HepG2 (cell line): ENCODE data around the gene NCOA4. TPM values are rescaled to one million over a fixed set of nuclear protein-coding genes. Genes with fewer than 3 reads are reported as not detected.

Experiments
- ADNP ChIP-seq: sonication (generic); formaldehyde crosslinking; IDR thresholded peaks from 2 replicates; pipeline ENCODE4 v1.4.0; 2020; ENCODE audit warnings: missing genetic modification reagents
- CHD4 ChIP-seq: fragments of 200-600 bp; sonication (generic); IDR thresholded peaks from 2 replicates; pipeline ENCODE4 v1.7.0; 2017; ENCODE audit warnings: mild to moderate bottlenecking, low read length, borderline replicate concordance
- HNF4G ChIP-seq, 2 experiments: sonication (generic) in 1 of 2; formaldehyde crosslinking in 1 of 2; IDR thresholded peaks; 2 replicates each; pipeline versions ENCODE4 v1.4.0 to v1.6.1; 2011 to 2020; ENCODE audit warnings: borderline replicate concordance in 2 of 2, low read depth in 2 of 2, mild to moderate bottlenecking in 2 of 2, low read length in 1 of 2, missing genetic modification reagents in 1 of 2, moderate library complexity in 1 of 2
- MED1 ChIP-seq: sonication (generic); formaldehyde crosslinking; IDR thresholded peaks from 2 replicates; pipeline ENCODE4 v1.4.0; 2020; ENCODE audit warnings: missing genetic modification reagents
- NFKBIZ ChIP-seq: IDR thresholded peaks from 2 replicates; pipeline ENCODE4 v1.6.1; 2018; ENCODE audit warnings: missing genetic modification reagents, missing compliant biosample characterization
- PRMT3 ChIP-seq: sonication (generic); formaldehyde crosslinking; IDR thresholded peaks from 2 replicates; pipeline ENCODE4 v1.8.1; 2022; ENCODE audit warnings: low read depth, mild to moderate bottlenecking, moderate library complexity, missing genetic modification reagents, borderline replicate concordance
- SP1 ChIP-seq, 2 experiments: fragments of 450-650 bp in 1 of 2; sonication (generic) in 1 of 2; formaldehyde crosslinking in 1 of 2; IDR thresholded peaks; 2 replicates each; pipeline versions ENCODE4 v1.4.0 to v1.6.1; 2016 to 2020; ENCODE audit warnings: missing genetic modification reagents in 1 of 2
- TEAD3 ChIP-seq: optimal IDR thresholded peaks from 2 replicates; pipeline ENCODE3; 2016; ENCODE audit warnings: borderline replicate concordance
- ZNF30 ChIP-seq: sonication (generic); formaldehyde crosslinking; IDR thresholded peaks from 2 replicates; pipeline ENCODE4 v1.5.0; 2020; ENCODE audit warnings: mild to moderate bottlenecking, missing genetic modification reagents
- ZNF326 ChIP-seq: sonication (generic); formaldehyde crosslinking; IDR thresholded peaks from 2 replicates; pipeline ENCODE4 v1.4.0; 2020; ENCODE audit warnings: missing genetic modification reagents, borderline replicate concordance
- ZNF431 ChIP-seq: sonication (generic); formaldehyde crosslinking; IDR thresholded peaks from 2 replicates; pipeline ENCODE4 v1.9.0; 2022; ENCODE audit warnings: missing genetic modification reagents, low read depth, mild to moderate bottlenecking, borderline replicate concordance
- ZNF549 ChIP-seq: sonication (generic); formaldehyde crosslinking; IDR thresholded peaks from 2 replicates; pipeline ENCODE4 v1.5.0; 2020; ENCODE audit warnings: missing genetic modification reagents
- polyA plus RNA-seq, 8 experiments: library from polyadenylated mRNA; depleted of rRNA in 3 of 8; stranded (reverse) in 7 of 8; unstranded in 1 of 8; fragments of >200 nt; fragmentation: Illumina TruSeq in 4 of 8; extraction: Trizol in 4 of 8; gene quantifications; 2 replicates each; pipeline versions ENCODE4 v1.2.1 to v1.2.3, GENCODE V29; 2011 to 2016; ENCODE audit warnings: low read depth in 4 of 8, missing spikeins in 1 of 8, mixed read lengths in 1 of 8; ENCODE audit not compliant: insufficient read depth in 1 of 8
- total RNA-seq, 5 experiments: library from RNA; depleted of rRNA; stranded (reverse); fragments of >200 nt; fragmentation: Illumina TruSeq; extraction: Trizol; gene quantifications; 2 replicates each; pipeline ENCODE4 v1.2.3, GENCODE V29; 2016; ENCODE audit warnings: low read depth in 1 of 5
- TF ChIP-seq, protein P1 (sequence below): sonication (generic); formaldehyde crosslinking; conservative IDR thresholded peaks from 2 replicates; pipeline ENCODE4 v1.8.1; 2023; ENCODE audit warnings: missing genetic modification reagents
- TF ChIP-seq, protein P2 (sequence below): sonication (generic); formaldehyde crosslinking; IDR thresholded peaks from 2 replicates; pipeline ENCODE4 v1.4.0; 2020; ENCODE audit warnings: missing genetic modification reagents
- TF ChIP-seq, protein P3 (sequence below): sonication (generic); formaldehyde crosslinking; IDR thresholded peaks from 2 replicates; pipeline ENCODE4 v1.4.0; 2020; ENCODE audit warnings: mild to moderate bottlenecking, missing genetic modification reagents
- TF ChIP-seq, protein P4 (sequence below): sonication (generic); formaldehyde crosslinking; conservative IDR thresholded peaks from 2 replicates; pipeline ENCODE4 v1.4.0; 2020; ENCODE audit warnings: missing genetic modification reagents
- TF ChIP-seq, protein P5 (sequence below): IDR thresholded peaks from 2 replicates; pipeline ENCODE4 v1.6.1; 2016; ENCODE audit warnings: low read depth, borderline replicate concordance

NCOA4 gene
- total and polyA plus RNA-seq, 2 of the 13 experiments (the other 11 are each of a cell fraction or from before 2014, with no cell fraction given) = 306 to 400 TPM

DNA sequence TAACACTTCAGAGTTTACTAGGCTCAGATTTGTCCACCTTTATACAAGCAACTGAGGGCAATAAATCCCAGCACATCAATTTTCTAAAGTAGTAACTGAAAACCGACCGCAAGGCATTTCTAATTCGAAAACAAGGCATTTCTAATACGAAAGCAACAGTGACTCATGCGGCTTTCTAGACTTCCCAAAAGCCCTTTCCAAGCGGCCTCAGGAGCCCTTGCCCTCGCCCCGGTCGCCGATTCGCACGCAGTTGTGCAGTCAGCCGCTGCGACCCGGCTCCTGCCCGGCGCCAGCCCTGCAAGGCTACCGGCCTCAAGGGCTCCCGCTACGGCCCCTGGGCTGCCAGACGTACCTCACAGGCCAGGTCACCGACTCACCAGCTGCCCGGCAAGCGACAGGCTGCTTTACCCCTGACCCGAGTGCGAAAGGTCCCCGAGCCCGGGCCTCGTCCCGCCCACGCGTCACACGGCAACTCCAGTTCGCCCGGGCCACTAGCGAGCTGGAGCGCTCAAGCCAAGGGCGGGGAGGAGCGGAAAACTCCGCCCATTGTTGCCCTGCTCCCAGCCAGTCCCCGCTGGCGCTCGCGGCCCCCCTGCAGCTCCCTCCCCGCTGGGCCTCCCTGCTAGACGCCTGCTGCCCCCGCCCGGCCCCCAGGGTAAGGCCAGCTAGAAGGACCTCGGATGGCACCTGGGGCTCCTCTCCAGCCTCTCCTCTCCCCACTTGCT lies 7.3 kb downstream of the NCOA4 start (continued):
- no peak for TF ChIP-seq ZNF30 (CRISPR knock-in tag)
- no peak for TF ChIP-seq ADNP (CRISPR knock-in tag)
- TF ChIP-seq MED1 (CRISPR knock-in tag) = peak; percentile 93
- no peak for TF ChIP-seq SP1 (IDR thresholded peaks at IDR 0.05)
- TF ChIP-seq SP1 (CRISPR knock-in tag; IDR thresholded peaks at IDR 0.05) = peak; percentile 66; the same call in 1 of the 2 replicates
- TF ChIP-seq, protein P1, sequence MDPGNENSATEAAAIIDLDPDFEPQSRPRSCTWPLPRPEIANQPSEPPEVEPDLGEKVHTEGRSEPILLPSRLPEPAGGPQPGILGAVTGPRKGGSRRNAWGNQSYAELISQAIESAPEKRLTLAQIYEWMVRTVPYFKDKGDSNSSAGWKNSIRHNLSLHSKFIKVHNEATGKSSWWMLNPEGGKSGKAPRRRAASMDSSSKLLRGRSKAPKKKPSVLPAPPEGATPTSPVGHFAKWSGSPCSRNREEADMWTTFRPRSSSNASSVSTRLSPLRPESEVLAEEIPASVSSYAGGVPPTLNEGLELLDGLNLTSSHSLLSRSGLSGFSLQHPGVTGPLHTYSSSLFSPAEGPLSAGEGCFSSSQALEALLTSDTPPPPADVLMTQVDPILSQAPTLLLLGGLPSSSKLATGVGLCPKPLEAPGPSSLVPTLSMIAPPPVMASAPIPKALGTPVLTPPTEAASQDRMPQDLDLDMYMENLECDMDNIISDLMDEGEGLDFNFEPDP (CRISPR knock-in tag) = no peak
- no peak; the same call in 1 of the 2 replicates for TF ChIP-seq PRMT3 (CRISPR knock-in tag)
- TF ChIP-seq, protein P2, sequence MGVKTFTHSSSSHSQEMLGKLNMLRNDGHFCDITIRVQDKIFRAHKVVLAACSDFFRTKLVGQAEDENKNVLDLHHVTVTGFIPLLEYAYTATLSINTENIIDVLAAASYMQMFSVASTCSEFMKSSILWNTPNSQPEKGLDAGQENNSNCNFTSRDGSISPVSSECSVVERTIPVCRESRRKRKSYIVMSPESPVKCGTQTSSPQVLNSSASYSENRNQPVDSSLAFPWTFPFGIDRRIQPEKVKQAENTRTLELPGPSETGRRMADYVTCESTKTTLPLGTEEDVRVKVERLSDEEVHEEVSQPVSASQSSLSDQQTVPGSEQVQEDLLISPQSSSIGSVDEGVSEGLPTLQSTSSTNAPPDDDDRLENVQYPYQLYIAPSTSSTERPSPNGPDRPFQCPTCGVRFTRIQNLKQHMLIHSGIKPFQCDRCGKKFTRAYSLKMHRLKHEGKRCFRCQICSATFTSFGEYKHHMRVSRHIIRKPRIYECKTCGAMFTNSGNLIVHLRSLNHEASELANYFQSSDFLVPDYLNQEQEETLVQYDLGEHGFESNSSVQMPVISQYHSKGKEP (CRISPR knock-in tag) = peak; percentile 63; the same call in 1 of the 2 replicates
- no peak for TF ChIP-seq ZNF549 (CRISPR knock-in tag)
- TF ChIP-seq HNF4G (IDR thresholded peaks at IDR 0.05; ENCODE audit: borderline replicate concordance, low read depth, low read length) = no peak
- TF ChIP-seq HNF4G (CRISPR knock-in tag; IDR thresholded peaks at IDR 0.05; ENCODE audit: borderline replicate concordance, low read depth) = peak; percentile 78; the same call in 1 of the 2 replicates
- TF ChIP-seq CHD4 = 0 out of 2 replicates have a peak, but pooled peaks have one; percentile 30
- peak; percentile 66 for TF ChIP-seq TEAD3 (CRISPR knock-in tag)
- TF ChIP-seq ZNF326 (CRISPR knock-in tag) = no peak; the same call in 1 of the 2 replicates
- TF ChIP-seq NFKBIZ (CRISPR knock-in tag) = 0 out of 2 replicates have a peak, but pooled peaks have one; percentile 65
- TF ChIP-seq, protein P3, sequence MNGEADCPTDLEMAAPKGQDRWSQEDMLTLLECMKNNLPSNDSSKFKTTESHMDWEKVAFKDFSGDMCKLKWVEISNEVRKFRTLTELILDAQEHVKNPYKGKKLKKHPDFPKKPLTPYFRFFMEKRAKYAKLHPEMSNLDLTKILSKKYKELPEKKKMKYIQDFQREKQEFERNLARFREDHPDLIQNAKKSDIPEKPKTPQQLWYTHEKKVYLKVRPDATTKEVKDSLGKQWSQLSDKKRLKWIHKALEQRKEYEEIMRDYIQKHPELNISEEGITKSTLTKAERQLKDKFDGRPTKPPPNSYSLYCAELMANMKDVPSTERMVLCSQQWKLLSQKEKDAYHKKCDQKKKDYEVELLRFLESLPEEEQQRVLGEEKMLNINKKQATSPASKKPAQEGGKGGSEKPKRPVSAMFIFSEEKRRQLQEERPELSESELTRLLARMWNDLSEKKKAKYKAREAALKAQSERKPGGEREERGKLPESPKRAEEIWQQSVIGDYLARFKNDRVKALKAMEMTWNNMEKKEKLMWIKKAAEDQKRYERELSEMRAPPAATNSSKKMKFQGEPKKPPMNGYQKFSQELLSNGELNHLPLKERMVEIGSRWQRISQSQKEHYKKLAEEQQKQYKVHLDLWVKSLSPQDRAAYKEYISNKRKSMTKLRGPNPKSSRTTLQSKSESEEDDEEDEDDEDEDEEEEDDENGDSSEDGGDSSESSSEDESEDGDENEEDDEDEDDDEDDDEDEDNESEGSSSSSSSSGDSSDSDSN = peak; percentile 99
- TF ChIP-seq, protein P4, sequence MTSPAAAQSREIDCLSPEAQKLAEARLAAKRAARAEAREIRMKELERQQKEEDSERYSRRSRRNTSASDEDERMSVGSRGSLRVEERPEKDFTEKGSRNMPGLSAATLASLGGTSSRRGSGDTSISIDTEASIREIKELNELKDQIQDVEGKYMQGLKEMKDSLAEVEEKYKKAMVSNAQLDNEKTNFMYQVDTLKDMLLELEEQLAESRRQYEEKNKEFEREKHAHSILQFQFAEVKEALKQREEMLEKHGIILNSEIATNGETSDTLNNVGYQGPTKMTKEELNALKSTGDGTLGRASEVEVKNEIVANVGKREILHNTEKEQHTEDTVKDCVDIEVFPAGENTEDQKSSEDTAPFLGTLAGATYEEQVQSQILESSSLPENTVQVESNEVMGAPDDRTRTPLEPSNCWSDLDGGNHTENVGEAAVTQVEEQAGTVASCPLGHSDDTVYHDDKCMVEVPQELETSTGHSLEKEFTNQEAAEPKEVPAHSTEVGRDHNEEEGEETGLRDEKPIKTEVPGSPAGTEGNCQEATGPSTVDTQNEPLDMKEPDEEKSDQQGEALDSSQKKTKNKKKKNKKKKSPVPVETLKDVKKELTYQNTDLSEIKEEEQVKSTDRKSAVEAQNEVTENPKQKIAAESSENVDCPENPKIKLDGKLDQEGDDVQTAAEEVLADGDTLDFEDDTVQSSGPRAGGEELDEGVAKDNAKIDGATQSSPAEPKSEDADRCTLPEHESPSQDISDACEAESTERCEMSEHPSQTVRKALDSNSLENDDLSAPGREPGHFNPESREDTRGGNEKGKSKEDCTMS (CRISPR knock-in tag) = 0 out of 2 replicates have a peak, but pooled peaks have one; percentile 34
- TF ChIP-seq, protein P5, sequence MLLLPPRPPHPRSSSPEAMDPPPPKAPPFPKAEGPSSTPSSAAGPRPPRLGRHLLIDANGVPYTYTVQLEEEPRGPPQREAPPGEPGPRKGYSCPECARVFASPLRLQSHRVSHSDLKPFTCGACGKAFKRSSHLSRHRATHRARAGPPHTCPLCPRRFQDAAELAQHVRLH (CRISPR knock-in tag) = peak; percentile 87
- 0 out of 2 replicates have a peak, but pooled peaks have one; percentile 49 for TF ChIP-seq ZNF431 (CRISPR knock-in tag)
